K562 (cell line): ENCODE measurements around the gene FPR1. TPM values are rescaled to one million over a fixed set of nuclear protein-coding genes. Genes with fewer than 3 reads are reported as not detected.
A peak's percentile ranks its signal among the peaks of the same experiment; 100 is the strongest.

Experiments
- ATF4 ChIP-seq: fragments of 450-650 bp; formaldehyde crosslinking; IDR thresholded peaks from 2 replicates; pipeline ENCODE4 v1.4.0; 2022; ENCODE audit warnings: mild to moderate bottlenecking, moderate library complexity
- BDP1 ChIP-seq: IDR thresholded peaks from 3 replicates; pipeline ENCODE4 v1.6.1; 2011; ENCODE audit not compliant: insufficient read length, insufficient read depth
- CHAMP1 ChIP-seq: fragments of 450-650 bp; IDR thresholded peaks from 2 replicates; pipeline ENCODE4 v1.6.1; 2016; ENCODE audit warnings: mild to moderate bottlenecking
- ELK3 ChIP-seq: fragments of 450-650 bp; formaldehyde crosslinking; IDR thresholded peaks from 2 replicates; pipeline ENCODE4 v1.4.0; 2020; ENCODE audit warnings: mild to moderate bottlenecking
- KLF6 ChIP-seq: fragments of 250-450 bp; sonication (Bioruptor Pico); IDR thresholded peaks from 2 replicates; pipeline ENCODE4 v1.4.0; 2020; ENCODE audit warnings: mild to moderate bottlenecking, moderate library complexity, borderline replicate concordance
- MLX ChIP-seq, 2 experiments: fragments of 450-650 bp in 1 of 2; sonication (generic) in 1 of 2; formaldehyde crosslinking; conservative IDR thresholded peaks; 2 replicates each; pipeline versions ENCODE4 v1.4.0 to v1.8.1; 2020 to 2022; ENCODE audit warnings: mild to moderate bottlenecking in 1 of 2, missing genetic modification reagents in 1 of 2
- RBBP5 ChIP-seq: fragments of 200-600 bp; sonication (generic); IDR thresholded peaks from 2 replicates; pipeline ENCODE4 v1.6.1; 2012; ENCODE audit warnings: borderline replicate concordance, mild to moderate bottlenecking, low read length, control low read depth, inconsistent platforms; ENCODE audit not compliant: insufficient read depth, poor library complexity, severe bottlenecking
- RBM17 ChIP-seq: fragments of 200-400 bp; formaldehyde crosslinking; IDR thresholded peaks from 2 replicates; pipeline ENCODE4 v1.6.1; 2017; ENCODE audit warnings: low read depth, mild to moderate bottlenecking, low read length, borderline replicate concordance
- RBM22 ChIP-seq: fragments of 200-400 bp; formaldehyde crosslinking; IDR thresholded peaks from 2 replicates; pipeline ENCODE4 v1.6.1; 2018; ENCODE audit warnings: low read length, low read depth; ENCODE audit not compliant: poor library complexity, severe bottlenecking
- SMAD2 ChIP-seq: fragments of 150-350 bp; IDR thresholded peaks from 2 replicates; pipeline ENCODE4 v1.6.1; 2014; ENCODE audit warnings: low read depth, mild to moderate bottlenecking, low read length
- SNIP1 ChIP-seq: fragments of 450-650 bp; IDR thresholded peaks from 2 replicates; pipeline ENCODE4 v1.7.1; 2017; ENCODE audit warnings: low read depth, mild to moderate bottlenecking
- TAF15 ChIP-seq: fragments of 200-400 bp; formaldehyde crosslinking; IDR thresholded peaks from 2 replicates; pipeline ENCODE4 v1.6.1; 2017; ENCODE audit warnings: mild to moderate bottlenecking, low read depth, low read length, moderate library complexity
- TBL1XR1 ChIP-seq, 2 experiments: IDR thresholded peaks; 2 replicates each; pipeline ENCODE4 v1.6.1; 2012; ENCODE audit warnings: improper control_type of control experiment in 2 of 2, low read length in 2 of 2, mild to moderate bottlenecking in 1 of 2
- ZBTB43 ChIP-seq: sonication (generic); formaldehyde crosslinking; IDR thresholded peaks from 2 replicates; pipeline ENCODE4 v1.8.0; 2023; ENCODE audit warnings: mild to moderate bottlenecking, missing genetic modification reagents
- ZNF24 ChIP-seq: fragments of 450-650 bp; IDR thresholded peaks from 2 replicates; pipeline ENCODE4 v1.6.1; 2016
- ZNF347 ChIP-seq: fragments of 450-650 bp; formaldehyde crosslinking; IDR thresholded peaks from 2 replicates; pipeline ENCODE4 v1.4.0; 2020; ENCODE audit warnings: low read depth, mild to moderate bottlenecking, moderate library complexity
- ZNF445 ChIP-seq: fragments of 250-450 bp; sonication (Bioruptor Pico); IDR thresholded peaks from 2 replicates; pipeline ENCODE4 v1.4.0; 2020; ENCODE audit warnings: low read depth, mild to moderate bottlenecking, moderate library complexity
- ZNF551 ChIP-seq: fragments of 250-450 bp; sonication (Bioruptor Pico); IDR thresholded peaks from 2 replicates; pipeline ENCODE4 v1.5.0; 2021; ENCODE audit warnings: mild to moderate bottlenecking, moderate library complexity
- ZNF668 ChIP-seq: fragments of 250-450 bp; sonication (Bioruptor Pico); IDR thresholded peaks from 2 replicates; pipeline ENCODE4 v1.8.0; 2022; ENCODE audit warnings: mild to moderate bottlenecking, inconsistent platforms
- polyA plus RNA-seq, 8 experiments: library from polyadenylated mRNA; depleted of rRNA in 4 of 8; stranded (reverse) in 5 of 8; unstranded in 3 of 8; fragments of >200 nt; fragmentation: Nextera tagmentation in 2 of 8; fragmentation: Illumina TruSeq in 1 of 8; extraction: Ambion mirVana in 2 of 8; extraction: Trizol in 1 of 8; gene quantifications; 2 replicates each; pipeline versions ENCODE4 v1.2.1 to v1.2.3, GENCODE V29; 2011 to 2014; ENCODE audit warnings: inconsistent platforms in 1 of 8, missing spikeins in 1 of 8
- total RNA-seq, 7 experiments: library from RNA; depleted of rRNA in 6 of 7; stranded (reverse); fragments of >200 nt in 6 of 7; fragmentation: Illumina TruSeq in 2 of 7; extraction: Trizol in 2 of 7; gene quantifications; 2 replicates each; pipeline versions ENCODE4 v1.2.1 to v1.2.3, GENCODE V29; 2011 to 2021; ENCODE audit warnings: low replicate concordance in 1 of 7

FPR1 gene
- total and polyA plus RNA-seq, 9 of the 15 experiments (the other 6 are each of a cell fraction or from before 2014, with no cell fraction given): 0.06 to 0.25 (median 0.14) TPM; not detected in 4

GRCh38 chr19:51796195-51796679 lies 44.6 kb upstream of the FPR1 start (continued):
- TF ChIP-seq ZBTB43 (no peak), ZNF668 (CRISPR knock-in tag) (no peak), SNIP1 (no peak), KLF6 (CRISPR knock-in tag) (0 out of 2 replicates have a peak, but pooled peaks have one; percentile 32), MLX (CRISPR knock-in tag; conservative IDR thresholded peaks at IDR 0.05) (no peak), ZNF551 (CRISPR knock-in tag) (no peak), TBL1XR1 (IDR thresholded peaks at IDR 0.05; ENCODE audit: low read length in 2 of 2) (peak in 1 of 2 experiments; percentile 75; a peak in 1 of 4 replicates), SMAD2 (no peak), ZNF24 (no peak), CHAMP1 (no peak), ATF4 (CRISPR knock-in tag) (peak; percentile 57), ELK3 (CRISPR knock-in tag) (no peak), RBM22 (no peak), BDP1 (no peak), ZNF445 (no peak), RBM17 (no peak), ZNF347 (CRISPR knock-in tag) (no peak), RBBP5 (peak; percentile 60), TAF15 (no peak)
